B cell (primary cell): ENCODE measurements around the gene ZNF580. TPM values are rescaled to one million over a fixed set of nuclear protein-coding genes. Genes with fewer than 3 reads are reported as not detected.

Experiments used
- ATAC-seq: fragments of 200-7000 bp; cut with Tn5 transposase; one replicate; pipeline ENCODE4 v1.10.0; 2021; ENCODE audit warnings: low read depth, mild to moderate bottlenecking, moderate number of reproducible peaks, moderate library complexity
- CTCF ChIA-PET: fragments of 350-600 bp; sonication (Branson Sonifier 250); formaldehyde crosslinking; loops from one replicate; lab custom pipeline; 2021; ENCODE audit warnings: antibody characterized with exemption, inconsistent platforms; lab: Charles Lee
- POLR2A ChIA-PET: fragments of 350-600 bp; sonication (Branson Sonifier 250); formaldehyde crosslinking; loops from one replicate; lab custom pipeline; 2021; ENCODE audit warnings: antibody characterized with exemption; lab: Charles Lee
- DNase-seq: peaks from one replicate; pipeline ENCODE4 v3.0.0; 2013
- H2AFZ ChIP-seq: 2 replicates; pipeline ENCODE4 v1.6.1; 2012; ENCODE audit warnings: mild to moderate bottlenecking, low read depth, low read length; ENCODE audit not compliant: insufficient read depth, poor library complexity, severe bottlenecking
- H3K27ac ChIP-seq, 2 donors: 1 replicate in 1 of 2; 2 replicates in 1 of 2; pipeline ENCODE4 v1.5.1; 2012 to 2013; ENCODE audit warnings: low read length in 2 of 2, mild to moderate bottlenecking in 2 of 2, moderate library complexity in 1 of 2
- H3K27me3 ChIP-seq, 4 experiments: fragments of 200-600 bp in 1 of 4; sonication (generic) in 1 of 4; replicated peaks in 1 of 4; 1 replicate in 2 of 4; 2 replicates in 2 of 4; pipeline versions ENCODE4 v1.6.1 to v1.7.0; 2013 to 2016; ENCODE audit warnings: low read length in 3 of 4, mild to moderate bottlenecking in 2 of 4, mixed read lengths in 1 of 4, moderate library complexity in 1 of 4; ENCODE audit not compliant: insufficient read depth in 4 of 4, control insufficient read depth in 3 of 4; ENCODE audit errors: control extremely low read depth in 1 of 4
- H3K36me3 ChIP-seq, 2 experiments: replicated peaks in 1 of 2; 1 replicate in 1 of 2; 2 replicates in 1 of 2; pipeline versions ENCODE4 v1.6.1 to v1.7.1; 2013; ENCODE audit warnings: low read length in 1 of 2; ENCODE audit not compliant: insufficient read depth in 2 of 2, control insufficient read depth in 1 of 2; ENCODE audit errors: control extremely low read depth in 1 of 2, extremely low read depth in 1 of 2
- H3K4me1 ChIP-seq, 2 donors: fragments of 200-600 bp in 1 of 2; sonication (generic) in 1 of 2; 1 replicate in 1 of 2; 2 replicates in 1 of 2; pipeline versions ENCODE4 v1.5.1 to v1.6.1; 2013 to 2017; ENCODE audit warnings: low read length in 2 of 2; ENCODE audit not compliant: control insufficient read depth in 2 of 2, insufficient read depth in 2 of 2
- H3K4me2 ChIP-seq: replicated peaks from 2 replicates; pipeline ENCODE3; 2012; ENCODE audit warnings: mild to moderate bottlenecking, low read depth, low read length; ENCODE audit not compliant: poor library complexity, severe bottlenecking
- H3K4me3 ChIP-seq, 5 experiments: fragments of 200-600 bp in 1 of 5; sonication (generic) in 1 of 5; 1 replicate in 3 of 5; 2 replicates in 2 of 5; pipeline versions ENCODE4 v1.5.1 to v1.7.0; 2011 to 2016; ENCODE audit warnings: low read length in 4 of 5, mild to moderate bottlenecking in 4 of 5, low read depth in 2 of 5, control low read depth in 1 of 5, moderate library complexity in 1 of 5; ENCODE audit not compliant: insufficient read depth in 1 of 5; ENCODE audit errors: control extremely low read depth in 1 of 5, extremely low read depth in 1 of 5
- H3K79me2 ChIP-seq: fragments of 200-600 bp; sonication (generic); one replicate; pipeline ENCODE4 v1.6.0; 2016; ENCODE audit warnings: low read length; ENCODE audit not compliant: control insufficient read depth, insufficient read depth
- H3K9ac ChIP-seq: fragments of 200-600 bp; sonication (generic); 2 replicates; pipeline ENCODE4 v1.6.1; 2017; ENCODE audit warnings: mild to moderate bottlenecking, low read length, moderate library complexity
- H3K9me3 ChIP-seq, 3 donors: one replicate each; pipeline versions ENCODE4 v1.6.1 to v1.7.1; 2013; ENCODE audit warnings: low read length in 2 of 3; ENCODE audit not compliant: control insufficient read depth in 2 of 3, insufficient read depth in 1 of 3; ENCODE audit errors: control extremely low read depth in 1 of 3
- H4K20me1 ChIP-seq: 2 replicates; pipeline ENCODE4 v1.6.0; 2012; ENCODE audit warnings: mild to moderate bottlenecking, low read length; ENCODE audit not compliant: insufficient read depth, control insufficient read depth, poor library complexity, severe bottlenecking
- H3K27ac Mint-ChIP-seq: one replicate; pipeline ENCODE4 v1.8.0; 2021; ENCODE audit warnings: mixed read lengths
- H3K27me3 Mint-ChIP-seq: one replicate; pipeline ENCODE4 v1.8.0; 2021; ENCODE audit warnings: mixed read lengths
- H3K4me1 Mint-ChIP-seq: one replicate; pipeline ENCODE4 v1.8.0; 2021; ENCODE audit warnings: mixed read lengths
- H3K4me3 Mint-ChIP-seq: one replicate; pipeline ENCODE4 v1.8.0; 2021; ENCODE audit warnings: mixed read lengths
- H3K9me3 Mint-ChIP-seq: one replicate; pipeline ENCODE4 v1.8.0; 2022; ENCODE audit warnings: mixed read lengths; ENCODE audit not compliant: insufficient read depth
- EZH2 ChIP-seq: IDR thresholded peaks from 2 replicates; pipeline ENCODE4 v1.6.1; 2012; ENCODE audit warnings: borderline replicate concordance, low read depth, mild to moderate bottlenecking, moderate library complexity, low read length; ENCODE audit not compliant: insufficient read depth, poor library complexity, severe bottlenecking
- WGBS: methylation state at CpG from one replicate; pipeline ENCODE4 v1.1.5; 2013; ENCODE audit warnings: missing lambda C conversion rate; ENCODE audit not compliant: insufficient coverage; 5-methylcytosine and 5-hydroxymethylcytosine counted together
- intact Hi-C: fragments of 100-400 bp; cut with micrococcal nuclease; formaldehyde crosslinking; loops from one replicate; pipeline ENCODE4 v1.10.0; 2022
- polyA plus RNA-seq: library from polyadenylated mRNA; depleted of rRNA; stranded (reverse); fragments of >200 nt; gene quantifications from 2 replicates; pipeline ENCODE4 v1.2.3, GENCODE V29; 2012
- total RNA-seq, 2 donors: library from RNA; stranded (reverse); fragments of 120-200 nt in 1 of 2; gene quantifications; 1 replicate in 1 of 2; 2 replicates in 1 of 2; pipeline versions ENCODE4 v1.2.3 to v1.2.4, GENCODE V29; 2013 to 2022
- TF ChIP-seq, protein P1 (sequence below): fragments of 200-600 bp; IDR thresholded peaks from one replicate; pipeline ENCODE4 v1.8.0; 2022; ENCODE audit warnings: antibody characterized with exemption, mild to moderate bottlenecking

ZNF580 gene
- total and polyA plus RNA-seq, 2 donors (not counting 1 experiment from before 2014, with no cell fraction given): 69.8 to 101 TPM

DNA sequence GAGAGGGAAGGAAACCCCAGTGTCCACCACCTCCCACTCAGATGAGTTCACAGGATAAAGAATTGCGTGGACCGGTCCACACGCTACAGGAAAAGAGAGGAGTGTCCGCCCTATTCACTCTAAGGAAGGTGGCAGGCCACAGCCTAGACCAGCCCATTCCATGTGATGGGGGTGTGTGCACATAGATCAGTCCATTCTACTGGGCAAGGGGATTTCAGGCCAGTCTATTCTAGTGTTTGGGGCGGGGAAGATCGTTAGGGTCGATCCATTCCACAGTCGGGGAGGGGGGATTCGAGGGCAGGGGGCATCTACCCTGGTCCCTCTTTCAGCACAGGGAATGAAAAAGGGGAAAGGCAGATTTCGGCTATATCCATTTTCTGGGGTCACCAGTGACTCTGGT, 49.2 kb upstream of the ZNF580 start:
- CTCF ChIA-PET: no interaction called here

DNA sequence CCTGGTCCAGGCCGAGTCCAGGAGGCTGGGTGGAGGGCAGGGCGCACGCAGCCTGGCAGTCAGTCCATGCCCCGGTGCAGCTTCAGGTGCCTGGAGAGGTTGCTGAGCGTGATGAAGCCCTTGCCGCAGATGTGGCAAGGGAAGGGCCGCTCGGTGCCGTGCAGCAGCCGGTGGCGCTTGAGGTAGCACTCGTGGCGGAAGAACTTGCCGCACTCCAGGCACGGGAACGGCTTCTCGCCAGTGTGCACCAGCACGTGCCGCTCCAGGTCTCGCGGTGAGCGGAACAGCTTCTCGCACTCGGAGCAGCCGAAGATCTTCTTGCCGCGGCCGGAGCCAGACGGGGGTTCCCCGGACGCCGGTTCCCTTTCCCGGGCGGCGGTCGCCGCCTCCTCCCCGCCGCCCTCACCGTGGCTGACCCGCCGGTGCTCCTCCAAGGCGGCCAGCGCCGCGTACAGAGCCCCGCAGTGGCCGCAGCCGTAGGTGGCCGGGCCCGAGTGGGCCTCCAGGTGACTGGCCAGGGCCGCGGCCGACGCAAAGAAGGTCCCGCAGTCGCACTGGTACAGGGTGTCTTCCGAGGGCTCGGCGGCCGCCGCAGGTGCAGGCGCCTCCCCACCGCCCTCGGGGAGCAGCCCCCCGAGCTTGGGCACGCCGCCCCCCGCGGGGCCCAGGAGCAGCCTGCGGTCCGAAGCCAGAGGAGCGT, 48.3 kb upstream of the ZNF580 start:
- intact Hi-C loops: no loop called here
- Mint-ChIP-seq H3K27ac (no peak overlapping the region), H3K4me1 (peaks cover 2% of the 10 kb centered on the region), H3K27me3 (no peaks in the 10 kb centered on the region), H3K4me3 (no peak overlapping the region), H3K9me3 (no peaks in the 10 kb centered on the region)
- Histone ChIP-seq H2AFZ (no peak overlapping the region), H3K4me1 (peaks cover 5 to 6% of the 10 kb centered on the region in 2 donors), H4K20me1 (no peaks in the 10 kb centered on the region), H3K79me2 (no peaks in the 10 kb centered on the region), H3K9ac (no peak overlapping the region), H3K27me3 (no peaks in the 10 kb centered on the region), H3K27ac (no peak overlapping the region), H3K4me3 (no peak overlapping the region), H3K36me3 (peaks cover 0 to 19% of the 10 kb centered on the region in 2 experiments), H3K4me2 (no peak overlapping the region), H3K9me3 (no peaks in the 10 kb centered on the region)
- DNase-seq: peak; percentile 15
- CTCF ChIA-PET: no interaction called here
- POLR2A ChIA-PET: no interaction called here
- no peak for ATAC-seq
- WGBS: 98% methylated on average over 73 of the region's 73 CpGs
- TF ChIP-seq, protein P1, sequence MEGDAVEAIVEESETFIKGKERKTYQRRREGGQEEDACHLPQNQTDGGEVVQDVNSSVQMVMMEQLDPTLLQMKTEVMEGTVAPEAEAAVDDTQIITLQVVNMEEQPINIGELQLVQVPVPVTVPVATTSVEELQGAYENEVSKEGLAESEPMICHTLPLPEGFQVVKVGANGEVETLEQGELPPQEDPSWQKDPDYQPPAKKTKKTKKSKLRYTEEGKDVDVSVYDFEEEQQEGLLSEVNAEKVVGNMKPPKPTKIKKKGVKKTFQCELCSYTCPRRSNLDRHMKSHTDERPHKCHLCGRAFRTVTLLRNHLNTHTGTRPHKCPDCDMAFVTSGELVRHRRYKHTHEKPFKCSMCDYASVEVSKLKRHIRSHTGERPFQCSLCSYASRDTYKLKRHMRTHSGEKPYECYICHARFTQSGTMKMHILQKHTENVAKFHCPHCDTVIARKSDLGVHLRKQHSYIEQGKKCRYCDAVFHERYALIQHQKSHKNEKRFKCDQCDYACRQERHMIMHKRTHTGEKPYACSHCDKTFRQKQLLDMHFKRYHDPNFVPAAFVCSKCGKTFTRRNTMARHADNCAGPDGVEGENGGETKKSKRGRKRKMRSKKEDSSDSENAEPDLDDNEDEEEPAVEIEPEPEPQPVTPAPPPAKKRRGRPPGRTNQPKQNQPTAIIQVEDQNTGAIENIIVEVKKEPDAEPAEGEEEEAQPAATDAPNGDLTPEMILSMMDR: no peak
- no peak for TF ChIP-seq EZH2

More for the DNA sequence above, 49.2 kb upstream of the ZNF580 start:
- no peak overlapping the region for H3K4me2 ChIP-seq
- ATAC-seq (no peak), DNase-seq (no peak)
- peaks cover 12% of the 10 kb centered on the region for H3K4me1 Mint-ChIP-seq
- no peak overlapping the region for H3K27ac ChIP-seq
- 85% methylated on average over 4 of the region's 10 CpGs for WGBS
- H3K9ac ChIP-seq: no peak overlapping the region
- H3K79me2 ChIP-seq: no peaks in the 10 kb centered on the region
- H3K9me3 Mint-ChIP-seq: no peaks in the 10 kb centered on the region
- no peak overlapping the region for H2AFZ ChIP-seq
- no peak overlapping the region for H3K4me3 ChIP-seq
- H3K36me3 ChIP-seq: peaks cover 0 to 15% of the 10 kb centered on the region in 2 experiments
- peaks cover 11 to 16% of the 10 kb centered on the region in 2 donors for H3K4me1 ChIP-seq
- TF ChIP-seq, protein P1: no peak
- no peak for TF ChIP-seq EZH2
- no peaks in the 10 kb centered on the region for H4K20me1 ChIP-seq
- POLR2A ChIA-PET: no interaction called here
- H3K9me3 ChIP-seq: no peaks in the 10 kb centered on the region
- H3K27me3 Mint-ChIP-seq: no peaks in the 10 kb centered on the region
- H3K27me3 ChIP-seq: no peaks in the 10 kb centered on the region
- no peak overlapping the region for H3K4me3 Mint-ChIP-seq
- H3K27ac Mint-ChIP-seq: no peak overlapping the region
- intact Hi-C loops: no loop called here
